HG02623 (cell line): ENCODE data around the gene MBNL1.
"Not testable (repeated sequence)": the region's sequence is repeated elsewhere in the genome, so short reads cannot be mapped to it uniquely, and the experiment has no call there.

Experiments used
- ATAC-seq: cut with Tn5 transposase; IDR thresholded peaks from one replicate; pipeline ENCODE4 v1.9.1; 2021; ENCODE audit warnings: moderate library complexity; ENCODE audit not compliant: unreplicated experiment

MBNL1 gene

DNA sequence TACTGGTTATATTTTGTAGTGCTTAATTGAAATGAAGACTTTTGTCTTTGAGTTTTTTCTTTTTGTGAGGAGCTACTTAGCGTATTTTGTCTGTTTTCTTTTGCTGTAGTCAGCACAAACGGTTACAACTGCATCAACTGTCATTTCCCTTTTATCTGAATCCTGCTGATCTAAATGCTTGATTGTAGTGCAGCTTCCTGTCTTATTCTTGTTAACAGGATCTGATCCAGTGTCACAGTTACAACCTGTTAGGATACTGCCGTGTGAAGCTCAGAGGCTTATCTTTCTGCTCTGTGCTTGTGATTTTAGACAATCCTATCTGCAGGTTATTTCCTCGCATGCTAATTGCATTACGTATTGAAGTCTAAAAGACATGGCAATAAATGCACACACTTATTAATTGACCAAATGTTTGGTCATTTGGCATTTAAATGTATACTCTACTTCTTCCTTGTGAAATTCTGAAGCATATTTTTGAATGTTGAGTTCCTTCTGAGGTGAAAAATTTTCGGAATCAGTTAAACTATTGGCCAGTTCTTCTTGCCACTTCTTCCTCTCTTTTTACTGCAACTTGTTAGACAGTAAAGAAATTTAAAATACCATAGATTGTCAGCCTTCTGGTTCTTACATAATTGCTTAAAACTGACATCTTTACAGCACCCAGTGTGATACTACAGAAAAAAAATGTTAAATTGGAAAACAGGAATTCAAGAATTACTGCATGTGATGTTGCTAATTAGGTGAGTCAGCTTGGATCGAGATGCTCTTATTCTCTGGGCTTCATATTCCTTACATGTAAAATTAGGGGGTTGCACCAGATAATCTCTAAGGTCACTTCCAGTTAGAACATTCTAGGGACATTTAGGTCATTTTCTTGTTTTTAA, 168.2 kb downstream of the MBNL1 start:
- ATAC-seq, result no peak

DNA sequence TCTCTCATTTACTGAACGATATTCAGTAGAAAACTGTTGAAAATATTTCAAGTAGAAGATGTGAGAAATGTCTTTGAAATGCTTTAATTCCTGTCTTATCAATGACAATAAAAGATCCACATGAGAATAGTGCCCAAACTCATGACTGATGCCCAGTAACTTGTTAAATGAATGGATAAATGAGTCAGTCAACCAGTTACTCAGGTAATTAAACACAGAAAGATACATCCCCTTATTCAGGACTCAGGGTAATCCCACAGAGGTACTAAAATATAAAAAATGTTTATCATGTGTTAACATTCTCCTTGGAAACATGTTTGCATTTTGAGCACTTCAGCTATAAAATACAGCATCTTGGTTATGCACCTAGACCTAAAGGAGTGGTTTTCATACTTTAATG, 169.5 kb downstream of the MBNL1 start:
- ATAC-seq, result no peak

DNA sequence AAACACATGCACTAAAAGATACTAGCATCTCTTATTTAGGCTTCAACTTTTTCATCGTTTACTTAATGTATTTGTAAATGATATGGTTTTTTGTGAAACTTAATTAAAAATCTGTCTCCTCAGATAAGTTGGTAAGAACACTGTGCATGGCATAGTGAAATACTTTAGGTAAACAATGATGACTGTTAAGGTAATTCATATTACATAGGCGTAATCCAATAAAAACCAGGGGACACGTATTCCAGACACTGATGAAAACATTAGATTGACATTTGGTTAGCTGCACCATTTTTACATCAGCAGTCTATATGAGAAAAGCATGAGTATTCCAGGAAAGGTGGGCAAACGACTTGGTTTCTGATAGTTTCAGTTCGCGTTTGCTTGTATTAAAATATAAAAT, 170.0 kb downstream of the MBNL1 start:
- ATAC-seq, result no peak

DNA sequence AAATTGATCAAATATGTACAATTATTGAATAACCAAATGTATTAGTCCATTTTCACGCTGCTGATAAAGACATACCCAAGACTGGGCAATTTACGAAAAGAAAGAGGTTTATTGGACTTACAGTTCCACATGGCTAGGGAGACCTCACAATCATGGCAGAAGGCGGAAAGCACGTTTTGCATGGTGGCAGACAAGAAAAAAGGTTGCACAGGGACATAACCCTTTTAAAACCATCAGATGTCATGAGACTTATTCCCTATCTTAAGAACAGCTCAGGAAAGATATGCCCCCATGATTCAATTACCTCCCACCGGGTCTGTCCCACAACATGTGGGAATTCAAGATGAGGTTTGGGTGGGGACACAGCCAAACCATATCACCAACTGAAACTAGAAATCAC, 171.5 kb downstream of the MBNL1 start:
- not testable (repeated sequence) for ATAC-seq

DNA sequence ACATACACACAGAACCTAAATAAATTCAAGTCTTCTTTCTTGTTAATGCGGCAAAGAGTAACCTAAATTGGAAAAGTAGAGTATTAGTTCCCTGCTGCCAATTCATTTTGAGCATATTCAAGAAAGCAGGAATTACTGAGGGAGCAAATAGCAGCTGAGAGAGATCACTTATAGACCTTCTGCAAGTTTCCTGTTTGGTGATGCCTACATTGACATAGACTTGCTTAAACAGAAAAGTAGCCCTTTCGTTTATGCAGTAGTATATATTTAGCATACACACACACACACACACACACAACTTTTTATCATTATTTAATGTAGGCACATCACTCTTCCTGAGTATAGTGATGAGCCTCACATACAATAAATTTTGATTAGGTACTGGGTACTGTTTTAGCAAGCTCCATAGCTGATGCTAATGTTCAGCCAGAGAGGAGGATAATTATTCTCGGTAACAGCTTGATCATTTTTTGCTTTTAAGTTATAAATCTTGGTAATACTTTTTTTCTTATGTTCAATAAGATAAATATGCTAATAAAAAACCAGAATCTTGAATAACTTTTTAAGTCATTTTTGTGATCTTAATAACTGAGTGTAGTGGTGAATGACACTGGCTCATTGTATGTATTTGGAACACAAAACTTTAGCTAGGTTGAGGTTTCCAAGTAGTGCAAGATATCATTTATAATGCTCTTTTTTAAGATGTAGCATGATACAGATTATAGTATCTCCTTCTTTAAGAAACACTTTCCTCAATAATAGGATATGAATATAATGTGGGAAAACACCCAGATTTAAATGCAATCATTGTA, 174.7 kb downstream of the MBNL1 start:
- no peak for ATAC-seq

DNA sequence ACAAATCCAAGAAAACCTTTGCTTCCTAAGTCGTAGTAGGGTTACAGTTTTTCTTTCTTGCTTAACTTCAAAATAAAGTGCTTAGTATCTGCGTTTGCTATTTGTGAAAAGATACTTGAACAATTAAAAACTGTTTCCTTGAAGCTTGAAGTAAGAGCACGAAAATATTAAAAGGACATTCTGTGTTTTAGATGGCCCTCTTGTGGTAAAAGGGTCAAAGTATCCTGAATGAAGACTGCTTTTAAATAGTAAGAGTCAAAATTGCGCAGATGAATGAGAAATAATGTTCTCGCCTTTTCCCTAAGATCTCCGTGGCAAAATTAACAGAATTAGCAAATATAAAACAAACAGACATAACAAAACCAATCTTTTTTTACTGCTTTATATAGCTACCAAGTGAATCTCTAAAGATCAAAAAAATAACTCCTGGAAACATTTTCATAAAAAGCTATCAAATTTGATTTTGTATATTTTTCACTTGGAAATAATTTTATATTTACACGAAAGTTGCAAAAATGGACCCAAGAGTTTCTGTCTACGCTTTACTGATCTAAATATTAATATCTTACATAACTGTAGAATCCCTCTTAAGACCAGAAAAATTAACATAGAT, 175.4 kb downstream of the MBNL1 start:
- no peak for ATAC-seq

DNA sequence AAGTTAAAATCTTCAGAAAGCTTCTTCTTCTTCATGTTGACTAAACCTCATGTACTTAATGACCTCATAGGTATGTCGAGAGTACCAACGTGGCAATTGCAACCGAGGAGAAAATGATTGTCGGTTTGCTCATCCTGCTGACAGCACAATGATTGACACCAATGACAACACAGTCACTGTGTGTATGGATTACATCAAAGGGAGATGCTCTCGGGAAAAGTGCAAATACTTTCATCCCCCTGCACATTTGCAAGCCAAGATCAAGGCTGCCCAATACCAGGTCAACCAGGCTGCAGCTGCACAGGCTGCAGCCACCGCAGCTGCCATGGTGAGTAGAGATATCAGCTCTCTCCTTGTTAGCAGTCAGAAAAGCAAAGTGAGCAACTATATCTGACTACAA, 176.5 kb downstream of the MBNL1 start:
- ATAC-seq, result no peak

DNA sequence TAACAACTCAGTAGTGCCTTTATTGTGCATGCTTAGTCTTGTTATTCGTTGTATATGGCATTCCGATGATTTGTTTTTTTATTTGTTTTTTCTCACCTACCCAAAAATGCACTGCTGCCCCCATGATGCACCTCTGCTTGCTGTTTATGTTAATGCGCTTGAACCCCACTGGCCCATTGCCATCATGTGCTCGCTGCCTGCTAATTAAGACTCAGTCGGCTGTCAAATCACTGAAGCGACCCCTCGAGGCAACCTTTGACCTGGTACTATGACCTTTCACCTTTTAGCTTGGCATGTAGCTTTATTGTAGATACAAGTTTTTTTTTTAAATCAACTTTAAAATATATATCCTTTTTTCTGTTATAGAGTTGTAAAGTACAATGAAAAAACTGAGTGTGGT, 177.8 kb downstream of the MBNL1 start:
- ATAC-seq, result no peak

DNA sequence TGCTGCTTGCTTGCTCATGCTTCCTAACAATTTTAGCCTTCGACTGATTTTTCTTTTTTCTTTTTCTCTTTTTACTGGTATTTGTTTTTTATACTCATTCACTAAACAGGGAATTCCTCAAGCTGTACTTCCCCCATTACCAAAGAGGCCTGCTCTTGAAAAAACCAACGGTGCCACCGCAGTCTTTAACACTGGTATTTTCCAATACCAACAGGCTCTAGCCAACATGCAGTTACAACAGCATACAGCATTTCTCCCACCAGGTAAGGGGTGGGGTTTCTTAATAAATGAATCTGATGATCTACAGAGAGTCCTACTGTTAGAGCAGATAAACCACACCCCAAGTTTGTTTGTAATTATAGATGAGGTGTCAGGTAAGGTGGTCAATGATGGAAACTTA, 178.8 kb downstream of the MBNL1 start:
- no peak for ATAC-seq

DNA sequence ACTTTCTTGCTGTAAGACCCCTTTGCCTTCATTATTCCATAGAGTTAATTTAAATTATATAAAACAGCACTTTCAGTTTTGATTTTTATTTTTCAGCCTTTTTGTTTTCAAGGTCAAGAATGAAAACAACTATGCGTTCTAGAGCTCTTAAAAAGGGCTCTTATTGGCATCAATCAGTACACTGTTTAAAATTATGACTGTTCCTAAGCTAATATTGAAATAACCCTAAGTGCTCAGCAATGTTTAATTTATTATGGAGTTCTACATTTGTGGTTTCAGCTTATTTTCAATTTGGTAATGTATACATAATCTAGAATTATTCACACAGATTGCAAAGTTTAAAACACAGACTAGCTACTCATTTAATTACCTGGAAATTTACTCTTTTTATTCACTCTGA, 179.4 kb downstream of the MBNL1 start:
- ATAC-seq, result no peak

DNA sequence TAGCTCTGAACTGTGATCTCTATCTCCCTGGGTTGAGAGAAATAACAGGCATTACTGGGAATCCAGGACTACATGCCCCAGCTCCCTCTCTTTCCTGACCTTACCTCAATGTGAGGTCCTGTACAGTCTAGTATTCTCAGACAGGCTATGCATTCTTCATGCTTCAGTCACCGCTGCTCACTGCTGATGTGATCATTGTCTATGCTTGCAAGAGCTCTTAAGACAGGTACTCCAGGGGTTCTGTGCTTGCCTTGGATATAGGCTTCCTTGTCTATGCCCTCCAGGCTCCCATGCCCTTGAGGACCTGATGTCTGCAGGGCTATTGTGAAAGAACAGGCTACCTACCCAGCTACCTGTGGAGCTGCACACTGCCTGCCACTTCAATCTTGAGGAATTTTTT, 183.6 kb downstream of the MBNL1 start:
- no peak for ATAC-seq

DNA sequence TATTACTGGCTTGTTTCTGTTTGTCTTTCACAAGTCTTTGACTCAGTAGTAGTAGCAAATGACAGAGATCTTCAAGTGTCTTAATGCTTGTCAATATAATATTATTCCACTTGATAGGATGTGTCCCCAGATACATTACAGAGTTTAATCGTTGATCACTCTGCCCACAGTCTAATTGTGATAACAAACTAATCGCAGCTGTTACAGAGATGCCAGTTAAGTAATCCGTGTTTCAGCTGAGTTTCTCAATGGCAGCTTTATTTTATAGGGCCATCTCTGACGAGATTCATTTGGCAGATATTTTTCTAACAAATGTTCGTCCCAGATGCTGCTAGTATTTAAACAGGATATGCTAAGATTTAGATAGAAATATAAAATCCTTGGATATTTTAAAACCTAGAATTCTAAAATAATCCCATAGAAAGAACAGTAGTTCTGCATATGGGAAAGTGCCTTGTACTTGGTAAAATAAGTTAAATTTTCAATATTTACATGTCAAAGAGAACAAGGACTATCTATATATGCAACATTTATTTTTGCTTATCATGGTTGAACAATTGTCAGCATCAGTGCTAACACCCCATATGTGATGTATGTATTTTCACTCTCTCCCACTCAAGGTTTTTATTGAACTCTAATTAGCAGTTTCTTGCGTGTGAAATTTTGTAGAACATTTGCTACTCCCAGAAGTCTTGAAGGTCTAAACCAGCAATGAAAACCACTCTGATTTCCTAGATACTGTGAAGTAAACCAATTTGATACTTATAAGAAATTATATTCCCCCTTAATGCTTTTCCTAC, 185.5 kb downstream of the MBNL1 start:
- ATAC-seq, result no peak

DNA sequence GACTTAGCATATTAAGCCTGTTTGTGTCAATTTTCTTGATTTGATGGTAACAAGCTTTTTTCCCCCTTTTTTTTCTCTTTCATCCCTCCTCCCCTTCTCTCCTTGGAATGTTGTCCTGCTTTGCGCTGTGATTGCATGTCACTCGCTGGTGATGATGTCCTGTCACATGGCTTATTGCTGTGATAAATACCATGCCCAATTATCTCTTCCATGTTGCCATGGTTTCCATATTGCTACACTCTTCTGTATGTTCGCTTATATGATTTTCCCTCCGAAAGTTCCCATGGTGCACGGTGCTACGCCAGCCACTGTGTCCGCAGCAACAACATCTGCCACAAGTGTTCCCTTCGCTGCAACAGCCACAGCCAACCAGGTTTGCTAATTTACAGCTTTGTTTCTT, 187.3 kb downstream of the MBNL1 start:
- no peak for ATAC-seq

DNA sequence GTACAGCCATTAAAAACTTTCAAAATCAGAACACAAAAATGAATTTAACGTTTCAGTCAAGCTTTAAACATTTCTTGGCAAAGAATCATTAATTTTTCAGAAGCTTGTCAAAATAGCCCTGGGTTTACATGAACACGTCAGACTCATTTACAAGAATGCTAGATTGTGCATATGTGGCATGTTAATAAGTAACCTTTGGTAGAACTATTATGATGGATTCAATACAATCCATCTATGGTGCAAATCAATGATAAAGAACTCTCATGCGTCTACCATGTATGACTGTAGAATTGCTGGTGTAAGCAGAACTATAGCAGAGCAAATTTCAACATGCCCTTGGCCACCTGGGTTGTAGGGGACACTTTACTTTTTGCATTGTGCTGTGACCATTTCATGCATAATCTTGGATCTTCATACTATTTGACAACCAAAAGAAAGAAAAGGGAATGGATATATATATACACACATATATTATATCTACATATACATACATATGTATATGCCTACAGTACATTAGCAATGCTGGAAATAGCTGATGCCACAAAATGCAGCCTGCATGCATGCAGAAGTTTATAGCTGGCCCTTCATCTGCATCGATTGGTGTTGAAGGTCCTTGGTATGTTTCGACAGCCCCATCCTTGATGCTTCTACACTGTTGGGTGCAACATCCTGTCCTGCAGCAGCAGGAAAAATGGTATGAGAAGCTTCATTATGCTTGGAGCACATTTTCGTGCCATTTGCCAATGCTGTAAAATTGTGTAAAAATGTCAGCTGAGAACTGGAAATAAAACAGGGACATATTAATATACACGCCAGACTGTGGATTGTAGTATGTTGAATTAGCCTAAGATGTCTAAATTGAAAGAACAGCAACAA, 189.0 kb downstream of the MBNL1 start:
- ATAC-seq, result no peak

DNA sequence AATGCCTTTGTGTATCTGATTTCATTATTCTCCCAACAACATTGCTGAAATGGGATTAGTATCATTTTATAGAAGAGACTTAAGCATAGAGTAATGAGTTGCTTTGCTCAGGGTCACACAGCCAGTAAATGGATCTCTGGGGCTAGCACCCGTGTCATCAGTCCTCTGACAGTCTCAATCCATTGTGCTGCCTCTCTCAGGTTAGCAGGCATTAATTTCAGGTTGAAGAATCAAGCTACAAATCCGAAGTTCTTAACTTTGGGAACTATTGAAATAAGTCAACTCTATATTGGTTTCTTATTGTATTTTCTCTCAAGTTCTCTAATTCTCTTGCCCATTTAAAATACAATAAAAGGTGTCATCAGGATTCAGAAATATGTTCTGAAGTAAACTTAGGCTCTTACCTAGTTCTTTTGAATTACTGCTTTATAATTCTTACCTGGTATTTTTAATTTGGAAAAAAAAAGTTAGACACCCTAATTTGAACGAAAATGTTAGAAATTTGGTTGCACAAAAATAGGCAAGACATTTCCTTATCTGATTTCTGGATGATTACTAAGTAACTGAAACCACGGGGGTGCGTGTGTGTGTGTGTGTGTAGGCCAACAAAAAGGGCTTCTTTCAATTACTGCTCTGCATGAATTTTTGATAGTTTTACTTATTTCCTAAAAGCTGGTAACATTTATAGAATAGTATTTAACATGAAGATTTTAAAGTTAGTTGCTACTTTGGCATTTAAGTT, 189.8 kb downstream of the MBNL1 start:
- ATAC-seq, result no peak

DNA sequence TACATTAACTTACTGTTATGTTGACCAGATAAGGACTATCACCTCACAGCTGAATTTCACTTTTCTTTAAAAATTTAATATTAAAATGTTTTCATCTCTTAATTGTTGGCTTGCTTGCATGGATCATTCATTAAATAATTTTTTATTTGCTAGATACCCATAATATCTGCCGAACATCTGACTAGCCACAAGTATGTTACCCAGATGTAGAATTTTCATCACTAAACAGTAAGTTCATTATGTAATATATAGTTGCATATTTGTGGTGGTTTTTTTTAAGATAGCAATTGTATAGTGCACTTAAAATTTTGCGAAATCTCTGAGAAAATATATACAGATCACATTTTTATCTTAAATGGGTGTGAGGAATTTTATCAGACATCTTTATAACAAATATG, 190.4 kb downstream of the MBNL1 start:
- no peak for ATAC-seq

DNA sequence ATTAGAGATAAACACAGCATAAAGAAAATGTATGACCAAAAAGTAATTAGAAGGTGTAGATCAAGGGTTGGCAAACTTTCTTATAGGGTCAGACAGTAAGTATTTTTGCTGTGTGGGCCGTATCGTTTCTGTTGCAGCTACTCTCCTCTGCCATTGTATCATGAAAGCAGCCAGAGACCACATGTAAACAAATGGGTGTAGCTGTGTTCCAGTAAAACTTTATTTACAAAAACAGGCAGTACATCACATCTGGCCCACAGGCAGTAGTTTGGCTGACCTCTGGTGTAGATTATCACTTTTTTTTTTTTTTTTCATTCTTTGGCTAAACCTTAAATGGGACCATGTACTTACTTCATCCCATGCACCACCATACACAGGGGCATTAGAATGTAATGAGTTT, 190.8 kb downstream of the MBNL1 start:
- no peak for ATAC-seq

DNA sequence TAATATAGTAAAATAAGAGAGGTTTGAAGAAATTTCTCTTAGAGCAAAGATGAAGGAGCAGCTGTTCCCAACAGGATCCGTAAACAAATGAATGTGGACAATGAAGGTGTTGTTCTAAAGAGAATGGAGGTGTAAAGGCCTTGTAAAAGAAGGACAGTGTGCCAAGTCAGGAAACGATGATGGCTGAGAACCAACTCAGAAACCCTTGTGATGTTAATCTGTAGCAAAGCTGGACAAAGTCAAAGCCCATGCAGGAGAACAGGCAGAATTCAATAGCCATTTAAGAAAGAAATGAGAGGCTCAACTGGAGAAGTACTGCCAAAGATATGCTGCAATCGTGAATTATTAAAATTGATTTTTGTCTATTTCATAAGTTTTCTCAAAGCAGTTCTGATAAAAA, 192.2 kb downstream of the MBNL1 start:
- ATAC-seq, result no peak

DNA sequence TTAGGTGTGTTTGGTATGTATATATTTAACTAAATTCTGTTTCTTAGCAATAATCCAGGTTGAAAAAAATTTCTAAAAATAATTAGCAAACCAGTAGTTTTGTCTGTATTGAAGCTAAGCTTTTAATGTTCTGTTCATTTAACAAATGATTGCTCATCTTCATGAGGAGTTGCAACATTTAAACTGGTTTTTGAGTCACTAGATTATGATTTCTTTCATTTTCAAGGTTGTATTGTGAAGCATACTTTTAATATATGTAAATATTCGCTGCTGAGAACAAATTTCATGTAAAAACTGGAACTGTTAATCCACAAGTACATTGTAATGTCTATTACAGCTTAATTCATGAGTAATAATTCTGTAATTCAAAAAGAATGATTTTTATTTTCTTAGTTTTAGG, 192.7 kb downstream of the MBNL1 start:
- no peak for ATAC-seq
